Lower lobe of right lung (tissue), 2 donors: ENCODE data around the gene IHH. TPM values are rescaled to one million over a fixed set of nuclear protein-coding genes. Genes with fewer than 3 reads are reported as not detected.

Experiments
- ATAC-seq, 2 donors: fragments of 200-7000 bp; cut with Tn5 transposase; one replicate each; pipeline ENCODE4 v1.9.1; 2020 to 2022; ENCODE audit warnings: mild to moderate bottlenecking in 2 of 2, moderate library complexity in 2 of 2
- DNase-seq: peaks from one replicate; pipeline ENCODE4 v3.0.0-alpha.2; 2020
- H3K27ac ChIP-seq: fragments of 200-600 bp; one replicate; pipeline ENCODE4 v1.8.0; 2022
- H3K27me3 ChIP-seq: fragments of 200-600 bp; one replicate; pipeline ENCODE4 v1.8.0; 2022; ENCODE audit warnings: low read depth
- H3K36me3 ChIP-seq: fragments of 200-600 bp; one replicate; pipeline ENCODE4 v1.8.0; 2022; ENCODE audit warnings: mild to moderate bottlenecking
- H3K4me1 ChIP-seq: fragments of 200-600 bp; one replicate; pipeline ENCODE4 v1.8.0; 2022
- H3K4me3 ChIP-seq: fragments of 200-600 bp; one replicate; pipeline ENCODE4 v1.8.0; 2022; ENCODE audit warnings: mild to moderate bottlenecking
- H3K9me3 ChIP-seq: fragments of 200-600 bp; one replicate; pipeline ENCODE4 v1.8.0; 2022
- CTCF ChIP-seq: fragments of 200-600 bp; IDR thresholded peaks from one replicate; pipeline ENCODE4 v1.8.0; 2022; ENCODE audit warnings: antibody characterized with exemption, mild to moderate bottlenecking
- intact Hi-C: fragments of 100-400 bp; cut with DNase I; formaldehyde crosslinking; loops from one replicate; pipeline ENCODE4 v1.11.0; 2022
- total RNA-seq: library from RNA; stranded (reverse); fragmentation: NEBNext Ultra II Directional; extraction: Animal tissue kit (Norgen Biotek cat#: 25700); gene quantifications from one replicate; pipeline ENCODE4 v1.2.1, GENCODE V29; 2021
- donor health status: DM: no; HTN: yes; CAD: no; lungs with severe emphysema.

The IHH gene
- total RNA-seq, 1 donor from 2014 or later, result 0.71 TPM

- peaks cover 28% of the 10 kb centered on the region for H3K36me3 ChIP-seq
- no peak overlapping the region for H3K4me3 ChIP-seq
- no peak overlapping the region for H3K27ac ChIP-seq
- no peak for TF ChIP-seq CTCF
- intact Hi-C loops, result no loop called here
- no peak for DNase-seq
- peaks cover 5% of the 10 kb centered on the region for H3K4me1 ChIP-seq
- H3K9me3 ChIP-seq, result no peaks in the 10 kb centered on the region
- no peak for ATAC-seq
- H3K27me3 ChIP-seq, result no peaks in the 10 kb centered on the region
Observed at GRCh38 chr2:219076253-219076652, 15.5 kb upstream of the IHH start.

- Histone ChIP-seq H3K4me3 (no peak overlapping the region), H3K27me3 (no peaks in the 10 kb centered on the region), H3K9me3 (no peaks in the 10 kb centered on the region), H3K27ac (no peak overlapping the region), H3K4me1 (peaks cover 7% of the 10 kb centered on the region), H3K36me3 (peaks cover 28% of the 10 kb centered on the region)
- ATAC-seq (peak; percentile 31 to 61), DNase-seq (no peak)
- intact Hi-C loops, result no loop called here
- peak; percentile 64 for TF ChIP-seq CTCF
Observed at GRCh38 chr2:219073413-219074129, 12.8 kb upstream of the IHH start.

GRCh38 chr2:219072741-219073250, 12.1 kb upstream of the IHH start:
- H3K27ac ChIP-seq, result no peak overlapping the region
- H3K27me3 ChIP-seq, result no peaks in the 10 kb centered on the region
- peaks cover 7% of the 10 kb centered on the region for H3K4me1 ChIP-seq
- intact Hi-C loops, result no loop called here
- H3K4me3 ChIP-seq, result no peak overlapping the region
- TF ChIP-seq CTCF, result no peak
- ATAC-seq (no peak), DNase-seq (no peak)
- peaks cover 26% of the 10 kb centered on the region for H3K36me3 ChIP-seq
- no peaks in the 10 kb centered on the region for H3K9me3 ChIP-seq

- H3K4me1 ChIP-seq, result peaks cover 7% of the 10 kb centered on the region
- ATAC-seq, result peak; percentile 73 to 86
- H3K27me3 ChIP-seq, result no peaks in the 10 kb centered on the region
- no peak overlapping the region for H3K27ac ChIP-seq
- intact Hi-C loops, result no loop called here
- TF ChIP-seq CTCF, result no peak
- H3K9me3 ChIP-seq, result no peaks in the 10 kb centered on the region
- H3K36me3 ChIP-seq, result peaks cover 11% of the 10 kb centered on the region
- no peak for DNase-seq
- no peak overlapping the region for H3K4me3 ChIP-seq
Observed at GRCh38 chr2:219071131-219071816, 10.6 kb upstream of the IHH start.

GRCh38 chr2:219065484-219065883, 4.8 kb upstream of the IHH start:
- peak in 1 of 2 donors; percentile 63 for ATAC-seq
- H3K4me1 ChIP-seq, result peaks cover 7% of the 10 kb centered on the region
- H3K36me3 ChIP-seq, result no peaks in the 10 kb centered on the region
- no peak overlapping the region for H3K4me3 ChIP-seq
- no peak for DNase-seq
- intact Hi-C loops, result no loop called here
- no peaks in the 10 kb centered on the region for H3K9me3 ChIP-seq
- no peak overlapping the region for H3K27ac ChIP-seq
- peaks cover 20% of the 10 kb centered on the region for H3K27me3 ChIP-seq
- no peak for TF ChIP-seq CTCF
